Panc1 (cell line): ENCODE results near the gene CWC22.

Experiments
- CTCF ChIP-seq: fragments of 450-650 bp; IDR thresholded peaks from 2 replicates; pipeline ENCODE4 v1.5.1; 2017; ENCODE audit warnings: mild to moderate bottlenecking
- POLR2AphosphoS5 ChIP-seq: IDR thresholded peaks from 2 replicates; pipeline ENCODE4 v1.6.1; 2012; ENCODE audit warnings: mild to moderate bottlenecking, low read depth, low read length, moderate library complexity
- SIN3A ChIP-seq: IDR thresholded peaks from 2 replicates; pipeline ENCODE4 v1.6.1; 2012; ENCODE audit warnings: low read depth, mild to moderate bottlenecking, low read length, moderate library complexity, borderline replicate concordance; ENCODE audit not compliant: insufficient read depth
- TF ChIP-seq, protein P1 (sequence below), 2 experiments: IDR thresholded peaks; 2 replicates each; pipeline ENCODE4 v1.6.1; 2011 to 2012; ENCODE audit warnings: low read depth in 2 of 2, control low read depth in 1 of 2, low read length in 1 of 2, mild to moderate bottlenecking in 1 of 2, moderate library complexity in 1 of 2; ENCODE audit not compliant: insufficient read depth in 1 of 2

DNA sequence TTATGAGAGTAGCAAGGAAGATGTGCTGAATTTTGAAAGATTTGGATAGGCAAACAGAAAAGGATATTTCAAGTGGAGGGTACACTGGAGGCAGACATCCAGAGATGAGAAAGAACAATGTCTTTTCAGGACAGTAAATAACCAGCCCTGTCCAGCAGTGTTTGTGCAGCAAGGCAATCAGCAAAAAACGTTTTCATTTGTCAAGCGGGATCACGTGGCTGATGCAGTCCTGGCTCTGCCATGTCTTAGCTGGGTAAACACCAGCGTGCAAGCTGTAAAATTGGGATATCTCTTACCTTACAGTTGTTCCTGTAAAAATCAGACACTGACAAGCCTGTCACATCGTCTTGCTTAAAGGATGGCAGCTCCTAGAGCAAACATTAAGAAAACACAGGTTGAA, 67.8 kb downstream of the CWC22 start:
- TF ChIP-seq CTCF (no peak), SIN3A (no peak), POLR2AphosphoS5 (no peak)
- TF ChIP-seq, protein P1, sequence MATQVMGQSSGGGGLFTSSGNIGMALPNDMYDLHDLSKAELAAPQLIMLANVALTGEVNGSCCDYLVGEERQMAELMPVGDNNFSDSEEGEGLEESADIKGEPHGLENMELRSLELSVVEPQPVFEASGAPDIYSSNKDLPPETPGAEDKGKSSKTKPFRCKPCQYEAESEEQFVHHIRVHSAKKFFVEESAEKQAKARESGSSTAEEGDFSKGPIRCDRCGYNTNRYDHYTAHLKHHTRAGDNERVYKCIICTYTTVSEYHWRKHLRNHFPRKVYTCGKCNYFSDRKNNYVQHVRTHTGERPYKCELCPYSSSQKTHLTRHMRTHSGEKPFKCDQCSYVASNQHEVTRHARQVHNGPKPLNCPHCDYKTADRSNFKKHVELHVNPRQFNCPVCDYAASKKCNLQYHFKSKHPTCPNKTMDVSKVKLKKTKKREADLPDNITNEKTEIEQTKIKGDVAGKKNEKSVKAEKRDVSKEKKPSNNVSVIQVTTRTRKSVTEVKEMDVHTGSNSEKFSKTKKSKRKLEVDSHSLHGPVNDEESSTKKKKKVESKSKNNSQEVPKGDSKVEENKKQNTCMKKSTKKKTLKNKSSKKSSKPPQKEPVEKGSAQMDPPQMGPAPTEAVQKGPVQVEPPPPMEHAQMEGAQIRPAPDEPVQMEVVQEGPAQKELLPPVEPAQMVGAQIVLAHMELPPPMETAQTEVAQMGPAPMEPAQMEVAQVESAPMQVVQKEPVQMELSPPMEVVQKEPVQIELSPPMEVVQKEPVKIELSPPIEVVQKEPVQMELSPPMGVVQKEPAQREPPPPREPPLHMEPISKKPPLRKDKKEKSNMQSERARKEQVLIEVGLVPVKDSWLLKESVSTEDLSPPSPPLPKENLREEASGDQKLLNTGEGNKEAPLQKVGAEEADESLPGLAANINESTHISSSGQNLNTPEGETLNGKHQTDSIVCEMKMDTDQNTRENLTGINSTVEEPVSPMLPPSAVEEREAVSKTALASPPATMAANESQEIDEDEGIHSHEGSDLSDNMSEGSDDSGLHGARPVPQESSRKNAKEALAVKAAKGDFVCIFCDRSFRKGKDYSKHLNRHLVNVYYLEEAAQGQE (IDR thresholded peaks at IDR 0.05; ENCODE audit: insufficient read depth in 1 of 2, low read depth in 2 of 2, low read length in 1 of 2): no peak
